ENCODE measurements around the gene ERCC4.

The ERCC4 gene

GRCh38 chr16:13970708-13971422 is 50.9 kb downstream of the ERCC4 start:
- DNase-seq = no peak
- Histone ChIP-seq H3K9me3 (ENCODE audit: severe bottlenecking) (peaks cover 3% of the 10 kb centered on the region), H3K4me3 (ENCODE audit: low read depth, low read length) (no peak overlapping the region), H3K36me3 (no peaks in the 10 kb centered on the region), H3K27me3 (ENCODE audit: insufficient read depth, low read depth, severe bottlenecking) (no peaks in the 10 kb centered on the region), H3K27ac (no peak overlapping the region)
- TF ChIP-seq CTCF (IDR thresholded peaks at IDR 0.05; ENCODE audit: low read depth, low read length) = no peak

GRCh38 chr16:13973321-13974023 is 53.5 kb downstream of the ERCC4 start:
- no peak for TF ChIP-seq CTCF (IDR thresholded peaks at IDR 0.05; ENCODE audit: low read depth, low read length)
- no peak overlapping the region for H3K4me3 ChIP-seq (ENCODE audit: low read depth, low read length)
- peaks cover 3% of the 10 kb centered on the region for H3K9me3 ChIP-seq (ENCODE audit: severe bottlenecking)
- H3K27me3 ChIP-seq (ENCODE audit: insufficient read depth, low read depth, severe bottlenecking) = no peaks in the 10 kb centered on the region
- DNase-seq = no peak
- H3K27ac ChIP-seq = no peak overlapping the region
- no peaks in the 10 kb centered on the region for H3K36me3 ChIP-seq

DNA sequence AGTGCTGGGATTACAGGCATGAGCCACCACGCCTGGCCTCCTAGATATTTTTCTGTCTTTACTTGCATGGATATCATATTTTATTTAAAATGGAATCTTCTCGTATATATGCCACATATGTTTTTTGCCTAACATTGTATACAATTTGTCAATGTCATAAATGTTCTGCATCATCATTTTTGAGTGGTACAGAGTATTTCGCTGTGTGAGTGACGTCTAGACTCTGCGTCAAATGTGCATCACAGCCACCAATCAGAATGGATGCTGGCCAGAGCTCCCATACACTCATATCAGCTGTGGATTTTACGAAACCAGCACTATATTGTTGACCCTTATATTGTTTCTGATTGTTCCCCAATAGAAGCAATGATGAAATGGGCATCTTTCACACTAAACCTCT is 57.2 kb downstream of the ERCC4 start:
- Histone ChIP-seq H3K27ac (no peak overlapping the region), H3K4me3 (ENCODE audit: low read depth, low read length) (no peak overlapping the region), H3K36me3 (no peaks in the 10 kb centered on the region), H3K27me3 (ENCODE audit: insufficient read depth, low read depth, severe bottlenecking) (no peaks in the 10 kb centered on the region), H3K9me3 (ENCODE audit: severe bottlenecking) (peaks cover 3% of the 10 kb centered on the region)
- DNase-seq = no peak
- no peak for TF ChIP-seq CTCF (IDR thresholded peaks at IDR 0.05; ENCODE audit: low read depth, low read length)

GRCh38 chr16:13982451-13982850 is 62.5 kb downstream of the ERCC4 start:
- no peak for DNase-seq
- H3K36me3 ChIP-seq = no peaks in the 10 kb centered on the region
- no peak for TF ChIP-seq CTCF (IDR thresholded peaks at IDR 0.05; ENCODE audit: low read depth, low read length)
- H3K27ac ChIP-seq = no peak overlapping the region
- no peaks in the 10 kb centered on the region for H3K27me3 ChIP-seq (ENCODE audit: insufficient read depth, low read depth, severe bottlenecking)
- no peaks in the 10 kb centered on the region for H3K9me3 ChIP-seq (ENCODE audit: severe bottlenecking)
- no peak overlapping the region for H3K4me3 ChIP-seq (ENCODE audit: low read depth, low read length)

GRCh38 chr16:13983625-13984024 is 63.7 kb downstream of the ERCC4 start:
- Histone ChIP-seq H3K27me3 (ENCODE audit: insufficient read depth, low read depth, severe bottlenecking) (no peaks in the 10 kb centered on the region), H3K4me3 (ENCODE audit: low read depth, low read length) (no peak overlapping the region), H3K36me3 (no peaks in the 10 kb centered on the region), H3K27ac (no peak overlapping the region), H3K9me3 (ENCODE audit: severe bottlenecking) (no peaks in the 10 kb centered on the region)
- TF ChIP-seq CTCF (IDR thresholded peaks at IDR 0.05; ENCODE audit: low read depth, low read length) = no peak
- no peak for DNase-seq
